Endothelial cell of umbilical vein (primary cell): Measurements from ENCODE around the gene PPEF1. TPM values are rescaled to one million over a fixed set of nuclear protein-coding genes. Genes with fewer than 3 reads are reported as not detected.

Experiments
- BruUV-seq: library from RNA; stranded (reverse); fragments of 400-500 nt; replicated peaks from 2 replicates; lab custom pipeline; 2021; lab: Mats Ljungman, UMichigan
- CTCF ChIA-PET: fragments of 300-600, 350-600 bp; sonication (Branson Sonifier 250); formaldehyde crosslinking; loops from one replicate; lab custom pipeline; 2021; ENCODE audit warnings: antibody characterized with exemption, inconsistent platforms; lab: Charles Lee
- POLR2A ChIA-PET: fragments of 300-600, 350-600 bp; sonication (Branson Sonifier 250); formaldehyde crosslinking; loops from one replicate; lab custom pipeline; 2021; ENCODE audit warnings: antibody characterized with exemption, inconsistent platforms; lab: Charles Lee
- DNase-seq: peaks from one replicate; pipeline ENCODE4 v3.0.0-alpha.2; 2011; ENCODE audit warnings: low read depth, low spot score
- FAIRE-seq: peaks from 2 replicates; lab custom pipeline; 2011; peaks lifted over from hg19 to GRCh38; lab: Jason Lieb, UNC
- H2AFZ ChIP-seq: 2 replicates; pipeline ENCODE4 v1.6.0; 2012; ENCODE audit warnings: low read depth, low read length, control low read depth, inconsistent platforms
- H3K27ac ChIP-seq: 2 replicates; pipeline ENCODE4 v1.5.1; 2011; ENCODE audit warnings: low read depth, mild to moderate bottlenecking, control low read depth, low read length, moderate library complexity; ENCODE audit not compliant: insufficient read depth
- H3K27me3 ChIP-seq, 2 experiments: 2 replicates each; pipeline versions ENCODE4 v1.6.0 to v1.6.1; 2011; ENCODE audit warnings: low read length in 2 of 2, mixed read lengths in 1 of 2; ENCODE audit not compliant: control insufficient read depth in 2 of 2, insufficient read depth in 2 of 2
- H3K36me3 ChIP-seq, 2 experiments: 2 replicates in 1 of 2; 3 replicates in 1 of 2; pipeline ENCODE4 v1.5.1; 2011; ENCODE audit warnings: low read length in 2 of 2, mild to moderate bottlenecking in 1 of 2, moderate library complexity in 1 of 2; ENCODE audit not compliant: control insufficient read depth in 2 of 2, insufficient read depth in 2 of 2; ENCODE audit errors: extremely low read depth in 1 of 2
- H3K4me1 ChIP-seq: 3 replicates; pipeline ENCODE4 v1.5.1; 2011; ENCODE audit warnings: mild to moderate bottlenecking, low read length; ENCODE audit not compliant: control insufficient read depth, insufficient read depth; ENCODE audit errors: extremely low read depth
- H3K4me2 ChIP-seq: 2 replicates; pipeline ENCODE4 v1.6.1; 2011; ENCODE audit warnings: low read length, control low read depth, mixed read lengths; ENCODE audit not compliant: insufficient read depth
- H3K4me3 ChIP-seq, 3 experiments: fragments of 200-600 bp in 1 of 3; sonication (generic), shearing (Covaris generic) in 1 of 3; replicated peaks in 1 of 3; 2 replicates each; pipeline ENCODE4 v1.5.1; 2011 to 2016; ENCODE audit warnings: control low read depth in 3 of 3, low read length in 3 of 3, mild to moderate bottlenecking in 2 of 3, inconsistent platforms in 1 of 3, low read depth in 1 of 3, moderate library complexity in 1 of 3; ENCODE audit not compliant: insufficient read depth in 1 of 3
- H3K79me2 ChIP-seq: 2 replicates; pipeline ENCODE4 v1.6.0; 2012; ENCODE audit warnings: low read length, inconsistent platforms; ENCODE audit not compliant: control insufficient read depth, insufficient read depth
- H3K9ac ChIP-seq: replicated peaks from 2 replicates; pipeline ENCODE3; 2011; ENCODE audit warnings: low read length, control low read depth; ENCODE audit not compliant: insufficient read depth; ENCODE audit errors: extremely low read depth
- H3K9me1 ChIP-seq: replicated peaks from 3 replicates; pipeline ENCODE4 v1.6.0; 2011; ENCODE audit warnings: mild to moderate bottlenecking, low read length; ENCODE audit not compliant: control insufficient read depth, insufficient read depth; ENCODE audit errors: extremely low read depth
- H3K9me3 ChIP-seq: replicated peaks from 2 replicates; pipeline ENCODE4 v1.5.1; 2012; ENCODE audit warnings: low read length, inconsistent platforms; ENCODE audit not compliant: control insufficient read depth, insufficient read depth
- H4K20me1 ChIP-seq: replicated peaks from 2 replicates; pipeline ENCODE3; 2011; ENCODE audit warnings: mild to moderate bottlenecking, low read length; ENCODE audit not compliant: control insufficient read depth, insufficient read depth; ENCODE audit errors: extremely low read depth
- EZH2 ChIP-seq: IDR thresholded peaks from 2 replicates; pipeline ENCODE4 v1.6.1; 2012; ENCODE audit warnings: borderline replicate concordance, low read depth, mild to moderate bottlenecking, moderate library complexity, low read length, inconsistent platforms; ENCODE audit not compliant: severe bottlenecking
- FOS ChIP-seq: IDR thresholded peaks from 2 replicates; pipeline ENCODE4 v1.6.1; 2011; ENCODE audit warnings: mild to moderate bottlenecking, low read length, moderate library complexity, borderline replicate concordance; ENCODE audit not compliant: insufficient read depth
- GATA2 ChIP-seq: IDR thresholded peaks from 2 replicates; pipeline ENCODE4 v1.7.0; 2011; ENCODE audit warnings: low read depth, mild to moderate bottlenecking, moderate library complexity, mixed read lengths, low read length; ENCODE audit not compliant: insufficient read length, insufficient read depth
- JUN ChIP-seq: IDR thresholded peaks from 2 replicates; pipeline ENCODE4 v1.6.1; 2011; ENCODE audit warnings: borderline replicate concordance, low read depth; ENCODE audit not compliant: insufficient read length, insufficient read depth
- MAX ChIP-seq: IDR thresholded peaks from 2 replicates; pipeline ENCODE4 v1.6.1; 2011; ENCODE audit not compliant: insufficient read depth, insufficient read length
- MYC ChIP-seq: IDR thresholded peaks from one replicate; pipeline ENCODE4 v1.6.1; 2011; ENCODE audit warnings: mild to moderate bottlenecking, low read depth, low read length
- POLR2A ChIP-seq: IDR thresholded peaks from 2 replicates; pipeline ENCODE4 v1.6.1; 2012; ENCODE audit warnings: low read depth, mild to moderate bottlenecking, control low read depth, low read length
- POLR2AphosphoS5 ChIP-seq: IDR thresholded peaks from 2 replicates; pipeline ENCODE4 v1.6.1; 2012; ENCODE audit warnings: low read depth, mild to moderate bottlenecking, control low read depth, low read length, moderate library complexity; ENCODE audit not compliant: insufficient read depth
- dilution Hi-C: fragments of 300-500 bp; cut with MboI; formaldehyde crosslinking; loops from one replicate; pipeline ENCODE4 v1.15.0; 2019; ENCODE audit warnings: low sequenced_read_pairs; ENCODE audit not compliant: extremely low pct_ligation_motif_present
- intact Hi-C: fragments of 100-400 bp; cut with micrococcal nuclease; formaldehyde crosslinking; loops from one replicate; pipeline ENCODE4 v1.10.0; 2022
- polyA plus RNA-seq, 4 experiments: library from polyadenylated mRNA; depleted of rRNA in 3 of 4; stranded (reverse) in 3 of 4; unstranded in 1 of 4; fragments of >200 nt; gene quantifications; 2 replicates each; pipeline versions ENCODE4 v1.2.1 to v1.2.3, GENCODE V29; 2011 to 2012; ENCODE audit warnings: missing spikeins in 1 of 4
- total RNA-seq: library from RNA; stranded (reverse); gene quantifications from 2 replicates; pipeline ENCODE4 v1.2.3, GENCODE V29; 2021
- TF ChIP-seq, protein P1 (sequence below), 2 donors: IDR thresholded peaks; 1 replicate in 1 of 2; 2 replicates in 1 of 2; pipeline ENCODE4 v1.5.1; 2011; ENCODE audit warnings: low read length in 2 of 2, mild to moderate bottlenecking in 2 of 2, moderate library complexity in 2 of 2, control low read depth in 1 of 2, inconsistent platforms in 1 of 2, low read depth in 1 of 2; ENCODE audit not compliant: insufficient read depth in 1 of 2; ENCODE audit errors: extremely low read depth in 1 of 2

The PPEF1 gene
- total and polyA plus RNA-seq, 2 donors (not counting 3 experiments of a cell fraction or from before 2014, with no cell fraction given), result not detected

DNA sequence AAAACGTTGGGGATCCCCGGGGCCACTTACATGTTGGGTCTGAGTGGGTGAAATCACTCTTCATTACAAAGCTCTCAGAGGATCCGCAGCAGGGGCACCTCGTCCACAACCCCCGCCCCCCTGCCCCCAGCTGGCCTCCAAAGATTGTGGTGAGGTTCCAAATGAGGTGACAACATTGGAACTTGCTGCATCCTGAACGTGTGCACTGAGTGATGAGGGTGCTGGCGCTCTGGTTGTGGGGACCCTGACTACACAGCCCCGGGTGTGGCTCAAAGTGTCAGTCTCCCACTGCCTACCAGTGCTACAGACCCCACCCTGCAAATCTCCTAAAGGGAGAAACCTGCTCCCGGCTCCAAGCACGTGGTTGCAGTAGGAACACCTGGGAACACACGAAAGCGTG lies 164.5 kb downstream of the PPEF1 start:
- Histone ChIP-seq H3K9ac (no peak overlapping the region), H3K27ac (no peak overlapping the region), H3K4me3 (no peak overlapping the region), H2AFZ (no peak overlapping the region), H3K4me1 (no peaks in the 10 kb centered on the region), H3K9me1 (no peaks in the 10 kb centered on the region), H3K27me3 (no peaks in the 10 kb centered on the region), H4K20me1 (no peaks in the 10 kb centered on the region), H3K9me3 (no peaks in the 10 kb centered on the region), H3K79me2 (no peaks in the 10 kb centered on the region), H3K36me3 (no peaks in the 10 kb centered on the region), H3K4me2 (no peak overlapping the region)
- dilution Hi-C loops (no loop called here), intact Hi-C loops (loop anchor here (5.0 kb wide), 1 partner anchor 80 kb away; no protein-coding TSS in a partner anchor)
- DNase-seq (no peak), FAIRE-seq (no peak)
- CTCF ChIA-PET, result no interaction called here
- TF ChIP-seq GATA2 (no peak), MYC (no peak), MAX (no peak), POLR2A (no peak), JUN (no peak), POLR2AphosphoS5 (no peak), EZH2 (no peak), FOS (no peak)
- TF ChIP-seq, protein P1, sequence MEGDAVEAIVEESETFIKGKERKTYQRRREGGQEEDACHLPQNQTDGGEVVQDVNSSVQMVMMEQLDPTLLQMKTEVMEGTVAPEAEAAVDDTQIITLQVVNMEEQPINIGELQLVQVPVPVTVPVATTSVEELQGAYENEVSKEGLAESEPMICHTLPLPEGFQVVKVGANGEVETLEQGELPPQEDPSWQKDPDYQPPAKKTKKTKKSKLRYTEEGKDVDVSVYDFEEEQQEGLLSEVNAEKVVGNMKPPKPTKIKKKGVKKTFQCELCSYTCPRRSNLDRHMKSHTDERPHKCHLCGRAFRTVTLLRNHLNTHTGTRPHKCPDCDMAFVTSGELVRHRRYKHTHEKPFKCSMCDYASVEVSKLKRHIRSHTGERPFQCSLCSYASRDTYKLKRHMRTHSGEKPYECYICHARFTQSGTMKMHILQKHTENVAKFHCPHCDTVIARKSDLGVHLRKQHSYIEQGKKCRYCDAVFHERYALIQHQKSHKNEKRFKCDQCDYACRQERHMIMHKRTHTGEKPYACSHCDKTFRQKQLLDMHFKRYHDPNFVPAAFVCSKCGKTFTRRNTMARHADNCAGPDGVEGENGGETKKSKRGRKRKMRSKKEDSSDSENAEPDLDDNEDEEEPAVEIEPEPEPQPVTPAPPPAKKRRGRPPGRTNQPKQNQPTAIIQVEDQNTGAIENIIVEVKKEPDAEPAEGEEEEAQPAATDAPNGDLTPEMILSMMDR (IDR thresholded peaks at IDR 0.05; ENCODE audit: extremely low read depth in 1 of 2, insufficient read depth in 1 of 2, low read depth in 1 of 2, low read length in 2 of 2), result no peak
- no TSS peak for BruUV-seq
- POLR2A ChIA-PET, result no interaction called here
